ENCODE data around the gene TARBP1. TPM values are rescaled to one million over a fixed set of nuclear protein-coding genes. Genes with fewer than 3 reads are reported as not detected.

Gene TARBP1
- total RNA-seq, 1 donor from 2014 or later: 30.4 TPM

GRCh38 chr1:234371414-234371813 lies 107.6 kb downstream of the TARBP1 start:
- CTCF ChIA-PET: interaction anchor here (1.5 kb wide), 1 partner anchor 46 kb away, joined by 5 read pairs; no protein-coding TSS in a partner anchor
- ATAC-seq (ENCODE audit: low read depth): no peak
- no peak for DNase-seq
- intact Hi-C loops (cut with micrococcal nuclease): loop anchor here (5.0 to 10.0 kb wide), 4 partner anchors 233 to 1911 kb away; partner anchors contain the start of genes ERO1B, NID1 and RBM34
- POLR2A ChIA-PET: interaction anchor here (0.9 to 1.5 kb wide), 2 partner anchors 45 to 48 kb away, joined by 3 read pairs; no protein-coding TSS in a partner anchor
- H3K27ac Mint-ChIP-seq: no peak overlapping the region
- H3K36me3 Mint-ChIP-seq (ENCODE audit: low read depth): peaks cover 17% of the 10 kb centered on the region
- no peaks in the 10 kb centered on the region for H3K27me3 Mint-ChIP-seq
- peaks cover 30% of the 10 kb centered on the region for H3K4me1 Mint-ChIP-seq
- TF ChIP-seq CTCF (IDR thresholded peaks at IDR 0.05): no peak
- no peak overlapping the region for H3K4me3 Mint-ChIP-seq
- H3K9me3 Mint-ChIP-seq: no peaks in the 10 kb centered on the region

GRCh38 chr1:234369784-234370183 lies 109.2 kb downstream of the TARBP1 start:
- ATAC-seq (ENCODE audit: low read depth) (no peak), DNase-seq (no peak)
- H3K4me1 Mint-ChIP-seq: peaks cover 22% of the 10 kb centered on the region
- no peak for TF ChIP-seq CTCF (IDR thresholded peaks at IDR 0.05)
- H3K27ac Mint-ChIP-seq: no peak overlapping the region
- intact Hi-C loops (cut with micrococcal nuclease): loop anchor here (5.0 to 10.0 kb wide), 4 partner anchors 235 to 1913 kb away; partner anchors contain the start of genes ERO1B, NID1 and RBM34
- ChIA-PET CTCF (no interaction called here), POLR2A (no interaction called here)
- H3K27me3 Mint-ChIP-seq: no peaks in the 10 kb centered on the region
- H3K9me3 Mint-ChIP-seq: no peaks in the 10 kb centered on the region
- peaks cover 9% of the 10 kb centered on the region for H3K36me3 Mint-ChIP-seq (ENCODE audit: low read depth)
- no peak overlapping the region for H3K4me3 Mint-ChIP-seq

GRCh38 chr1:234369033-234369430 lies 109.9 kb downstream of the TARBP1 start:
- POLR2A ChIA-PET: no interaction called here
- intact Hi-C loops (cut with micrococcal nuclease): no loop called here

GRCh38 chr1:234368320-234369032 lies 110.5 kb downstream of the TARBP1 start:
- no peak overlapping the region for H3K27ac Mint-ChIP-seq
- H3K4me1 Mint-ChIP-seq: peaks cover 14% of the 10 kb centered on the region
- intact Hi-C loops (cut with micrococcal nuclease): no loop called here
- H3K4me3 Mint-ChIP-seq: no peak overlapping the region
- no peaks in the 10 kb centered on the region for H3K27me3 Mint-ChIP-seq
- H3K9me3 Mint-ChIP-seq: no peaks in the 10 kb centered on the region
- ChIA-PET POLR2A (no interaction called here), CTCF (no interaction called here)
- TF ChIP-seq CTCF (IDR thresholded peaks at IDR 0.05): no peak
- H3K36me3 Mint-ChIP-seq (ENCODE audit: low read depth): peaks cover 6% of the 10 kb centered on the region
- ATAC-seq (ENCODE audit: low read depth): no peak
- no peak for DNase-seq

More at GRCh38 chr1:234369033-234369430, 109.9 kb downstream of the TARBP1 start:
- DNase-seq (no peak), ATAC-seq (ENCODE audit: low read depth) (no peak)
- peaks cover 14% of the 10 kb centered on the region for H3K4me1 Mint-ChIP-seq
- TF ChIP-seq CTCF (IDR thresholded peaks at IDR 0.05): no peak
- CTCF ChIA-PET: no interaction called here
- H3K27me3 Mint-ChIP-seq: no peaks in the 10 kb centered on the region
- H3K9me3 Mint-ChIP-seq: no peaks in the 10 kb centered on the region
- no peak overlapping the region for H3K27ac Mint-ChIP-seq
- H3K4me3 Mint-ChIP-seq: no peak overlapping the region
- H3K36me3 Mint-ChIP-seq (ENCODE audit: low read depth): peaks cover 9% of the 10 kb centered on the region

GRCh38 chr1:234362558-234362957 lies 116.4 kb downstream of the TARBP1 start:
- Mint-ChIP-seq H3K4me1 (peaks cover under 1% of the 10 kb centered on the region), H3K27me3 (no peaks in the 10 kb centered on the region), H3K9me3 (no peaks in the 10 kb centered on the region), H3K27ac (no peak overlapping the region), H3K4me3 (no peak overlapping the region), H3K36me3 (ENCODE audit: low read depth) (no peaks in the 10 kb centered on the region)
- no peak for TF ChIP-seq CTCF (IDR thresholded peaks at IDR 0.05)
- intact Hi-C loops (cut with micrococcal nuclease): no loop called here
- CTCF ChIA-PET: no interaction called here
- no peak for ATAC-seq (ENCODE audit: low read depth)
- POLR2A ChIA-PET: interaction anchor here (1.7 kb wide), 1 partner anchor 11 kb away, joined by 5 read pairs; the partner anchor contains the start of gene COA6
- no peak for DNase-seq

All from activated B cell treated with CpG ODN at 0.5 μM for 24 hours (primary cell).